ENCODE measurements around the gene ZNF423. TPM values are rescaled to one million over a fixed set of nuclear protein-coding genes. Genes with fewer than 3 reads are reported as not detected.

ZNF423 gene
- total and polyA plus RNA-seq, 9 of the 15 experiments (the other 6 are each of a cell fraction or from before 2014, with no cell fraction given), result not detected

DNA sequence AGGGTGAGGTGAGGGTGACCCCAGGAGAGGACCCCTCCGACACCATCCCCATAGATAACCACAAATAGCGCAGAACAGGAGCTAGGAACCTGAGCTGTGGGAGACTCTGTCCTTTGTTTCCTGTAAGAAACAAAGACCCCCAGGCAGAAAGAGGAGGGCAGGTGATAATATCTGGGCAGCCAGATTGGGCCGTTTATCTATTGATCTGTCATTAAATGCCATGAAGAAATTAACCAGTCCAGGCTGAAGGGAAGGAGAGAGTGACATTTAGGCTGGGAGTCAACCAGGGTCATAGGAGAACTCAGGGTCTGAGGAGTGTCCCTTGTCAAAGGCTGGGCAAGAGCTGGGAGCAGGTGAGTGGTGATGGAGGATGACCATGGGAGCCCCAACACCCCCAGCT, 324.5 kb downstream of the ZNF423 start (continued):
- no peak for TF ChIP-seq GTF3C2 (IDR thresholded peaks at IDR 0.05; ENCODE audit: borderline replicate concordance, extremely low read depth, insufficient read length)
- no peak for TF ChIP-seq KDM4B (IDR thresholded peaks at IDR 0.05; ENCODE audit: borderline replicate concordance in 2 of 2, low read depth in 1 of 2)
- no peak for TF ChIP-seq XRCC4 (IDR thresholded peaks at IDR 0.05; ENCODE audit: extremely low read depth, insufficient read depth, insufficient read length)
- TF ChIP-seq HOMEZ (CRISPR knock-in tag; IDR thresholded peaks at IDR 0.05), result no peak
- no peak for TF ChIP-seq TRIM28 (IDR thresholded peaks at IDR 0.05)

- Histone ChIP-seq H3K79me2 (ENCODE audit: control insufficient read depth, insufficient read depth, low read length) (no peaks in the 10 kb centered on the region), H3K4me2 (ENCODE audit: insufficient read depth, low read length) (no peak overlapping the region), H3K27me3 (ENCODE audit: control insufficient read depth in 2 of 2, insufficient read depth in 2 of 2, low read length in 2 of 2) (peaks cover 15 to 62% of the 10 kb centered on the region in 2 experiments), H3K9me3 (replicated peaks; ENCODE audit: control insufficient read depth, insufficient read depth, low read depth, low read length) (no peaks in the 10 kb centered on the region), H3K36me3 (ENCODE audit: control insufficient read depth, insufficient read depth, low read length) (no peaks in the 10 kb centered on the region), H3K9ac (ENCODE audit: insufficient read depth in 1 of 2, low read depth in 2 of 2, low read length in 2 of 2) (no peak overlapping the region), H4K20me1 (replicated peaks; ENCODE audit: control insufficient read depth, insufficient read depth, low read length) (peaks cover 8% of the 10 kb centered on the region; the same call in 1 of the 2 replicates), H3K4me3 (no peak overlapping the region), H3K27ac (ENCODE audit: extremely low read depth, low read depth, low read length) (no peak overlapping the region), H2AFZ (ENCODE audit: low read depth, low read length) (no peak overlapping the region), H3K9me1 (ENCODE audit: control insufficient read depth, insufficient read depth, low read length) (no peaks in the 10 kb centered on the region), H3K4me1 (replicated peaks in 1 of 2; ENCODE audit: control insufficient read depth in 2 of 2, insufficient read depth in 2 of 2, low read length in 2 of 2) (no peaks in the 10 kb centered on the region; a peak in 1 of 5 replicates)
- DNase-seq (ENCODE audit: extremely low read depth in 1 of 4, low spot score in 3 of 4) (no peak), ATAC-seq (no peak), FAIRE-seq (no peak)
- ChIA-PET CTCF (ENCODE audit: low intra/inter-chr PET ratio) (no interaction called here), POLR2A (interaction anchor here (0.9 kb wide), 2 partner anchors 19 to 327 kb away, joined by 3 read pairs; no protein-coding TSS in a partner anchor)
- no TSS peak for BruUV-seq (replicated peaks)
- in situ Hi-C loops (cut with MboI), result no loop called here
- WGBS (ENCODE audit: insufficient coverage, low coverage, missing lambda C conversion rate), result 1% methylated on average over 10 of the region's 11 CpGs
- intact Hi-C loops (cut with micrococcal nuclease), result no loop called here
- TF ChIP-seq MCM2 (IDR thresholded peaks at IDR 0.05; ENCODE audit: low read depth), result no peak
- TF ChIP-seq ARID1B (IDR thresholded peaks at IDR 0.05), result no peak
- TF ChIP-seq CHD4 (IDR thresholded peaks at IDR 0.05; ENCODE audit: insufficient read depth, insufficient replicate concordance, low read depth, low read length, poor library complexity, severe bottlenecking), result no peak
- TF ChIP-seq RBFOX2 (IDR thresholded peaks at IDR 0.05; ENCODE audit: low read depth, low read length), result no peak
- TF ChIP-seq, protein P1, sequence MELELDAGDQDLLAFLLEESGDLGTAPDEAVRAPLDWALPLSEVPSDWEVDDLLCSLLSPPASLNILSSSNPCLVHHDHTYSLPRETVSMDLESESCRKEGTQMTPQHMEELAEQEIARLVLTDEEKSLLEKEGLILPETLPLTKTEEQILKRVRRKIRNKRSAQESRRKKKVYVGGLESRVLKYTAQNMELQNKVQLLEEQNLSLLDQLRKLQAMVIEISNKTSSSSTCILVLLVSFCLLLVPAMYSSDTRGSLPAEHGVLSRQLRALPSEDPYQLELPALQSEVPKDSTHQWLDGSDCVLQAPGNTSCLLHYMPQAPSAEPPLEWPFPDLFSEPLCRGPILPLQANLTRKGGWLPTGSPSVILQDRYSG (tag; conservative IDR thresholded peaks at IDR 0.05; ENCODE audit: low read depth), result no peak
- TF ChIP-seq, protein P2, sequence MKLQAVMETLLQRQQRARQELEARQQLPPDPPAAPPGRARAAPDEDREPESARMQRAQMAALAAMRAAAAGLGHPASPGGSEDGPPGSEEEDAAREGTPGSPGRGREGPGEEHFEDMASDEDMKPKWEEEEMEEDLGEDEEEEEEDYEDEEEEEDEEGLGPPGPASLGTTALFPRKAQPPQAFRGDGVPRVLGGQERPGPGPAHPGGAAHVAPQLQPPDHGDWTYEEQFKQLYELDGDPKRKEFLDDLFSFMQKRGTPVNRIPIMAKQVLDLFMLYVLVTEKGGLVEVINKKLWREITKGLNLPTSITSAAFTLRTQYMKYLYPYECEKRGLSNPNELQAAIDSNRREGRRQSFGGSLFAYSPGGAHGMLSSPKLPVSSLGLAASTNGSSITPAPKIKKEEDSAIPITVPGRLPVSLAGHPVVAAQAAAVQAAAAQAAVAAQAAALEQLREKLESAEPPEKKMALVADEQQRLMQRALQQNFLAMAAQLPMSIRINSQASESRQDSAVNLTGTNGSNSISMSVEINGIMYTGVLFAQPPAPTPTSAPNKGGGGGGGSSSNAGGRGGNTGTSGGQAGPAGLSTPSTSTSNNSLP (IDR thresholded peaks at IDR 0.05; ENCODE audit: borderline replicate concordance, low read depth, low read length), result no peak
Measured at GRCh38 chr16:49530427-49530970, 325.4 kb downstream of the ZNF423 start.
